Measurements from ENCODE around the gene GID8. TPM values are rescaled to one million over a fixed set of nuclear protein-coding genes. Genes with fewer than 3 reads are reported as not detected.

Gene GID8
- total RNA-seq, 1 experiment from 2014 or later = 25.8 TPM

DNA sequence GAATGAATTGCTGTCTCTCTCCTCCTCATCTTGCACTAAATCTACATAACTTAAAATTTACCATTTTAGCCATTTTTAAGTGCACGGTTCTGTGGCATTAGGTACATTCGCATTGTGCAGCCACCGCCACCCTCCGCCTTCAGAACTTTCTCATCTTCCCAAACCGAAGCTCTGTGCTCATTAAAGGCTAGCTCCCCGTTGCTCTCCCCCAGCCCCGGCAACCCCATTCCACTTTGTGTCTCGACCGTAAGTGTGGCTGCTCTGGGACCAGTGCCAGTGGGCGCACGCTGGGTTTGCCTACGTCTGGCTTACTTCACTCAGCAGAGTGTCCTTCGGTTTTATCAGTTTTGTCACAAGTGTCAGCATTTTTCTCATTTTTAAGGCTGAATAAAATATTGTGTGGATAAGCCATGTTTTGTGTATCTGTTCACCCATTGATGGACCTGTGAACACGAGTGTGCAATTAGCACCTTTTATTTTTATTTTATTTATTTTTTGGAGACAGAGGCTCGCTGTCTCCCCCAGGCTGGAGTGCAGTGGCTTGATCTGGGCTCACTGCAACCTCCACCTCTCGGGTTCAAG lies 31.3 kb downstream of the GID8 start:
- DNase-seq (ENCODE audit: low spot score) = no peak

DNA sequence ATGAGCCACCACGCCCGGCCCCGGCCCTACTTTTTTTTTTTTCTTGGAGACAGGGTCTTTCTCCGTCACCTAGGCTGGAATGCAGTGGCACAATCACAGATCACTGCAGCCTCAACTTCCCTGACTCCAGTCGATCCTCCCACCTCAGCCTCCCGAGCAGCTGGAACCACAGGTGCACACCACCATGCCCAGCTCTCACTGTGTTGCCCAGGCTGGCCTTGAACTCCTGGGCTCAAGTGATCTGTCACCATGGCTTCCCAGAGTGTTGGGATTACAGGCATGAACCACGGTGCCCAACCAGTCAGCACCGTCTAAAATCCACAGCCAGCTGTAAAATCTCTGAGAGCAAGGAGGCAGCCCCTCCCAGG lies 32.0 kb downstream of the GID8 start:
- DNase-seq (ENCODE audit: low spot score) = no peak

GRCh38 chr20:62970307-62971210 lies 32.6 kb downstream of the GID8 start:
- no peak for DNase-seq (ENCODE audit: low spot score)

DNA sequence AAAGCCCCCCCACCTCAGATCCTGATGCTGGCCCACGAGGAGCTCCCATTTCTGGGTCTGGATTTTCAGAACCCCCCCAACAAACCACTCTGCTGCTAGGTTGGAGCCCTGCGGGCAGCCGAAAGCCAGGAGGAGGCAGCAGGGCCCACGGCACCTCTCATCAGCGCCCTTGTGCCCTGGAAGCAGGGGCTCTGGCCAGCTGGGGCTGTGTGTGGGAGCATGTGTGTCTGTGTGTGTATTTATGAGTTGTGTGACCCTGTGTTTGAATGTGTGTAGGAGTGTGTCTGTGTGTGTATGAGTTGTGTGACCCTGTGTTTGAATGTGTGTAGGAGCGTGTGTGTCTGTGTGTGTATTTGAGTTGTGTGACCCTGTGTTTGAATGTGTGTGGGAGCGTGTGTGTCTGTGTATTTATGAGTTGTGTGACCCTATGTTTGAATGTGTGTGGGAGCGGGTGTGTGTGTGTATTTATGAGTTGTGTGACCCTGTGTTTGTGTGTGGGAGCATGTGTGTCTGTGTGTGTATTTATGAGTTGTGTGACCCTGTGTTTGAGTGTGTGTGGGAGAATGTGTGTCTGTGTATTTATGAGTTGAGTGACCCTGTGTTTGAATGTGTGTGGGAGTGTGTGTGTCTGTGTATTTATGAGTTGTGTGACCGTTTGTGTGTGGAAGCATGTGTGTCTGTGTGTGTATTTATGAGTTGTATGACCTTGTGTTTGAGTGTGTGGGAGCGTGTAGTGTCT lies 33.4 kb downstream of the GID8 start:
- no peak for DNase-seq (ENCODE audit: low spot score)

DNA sequence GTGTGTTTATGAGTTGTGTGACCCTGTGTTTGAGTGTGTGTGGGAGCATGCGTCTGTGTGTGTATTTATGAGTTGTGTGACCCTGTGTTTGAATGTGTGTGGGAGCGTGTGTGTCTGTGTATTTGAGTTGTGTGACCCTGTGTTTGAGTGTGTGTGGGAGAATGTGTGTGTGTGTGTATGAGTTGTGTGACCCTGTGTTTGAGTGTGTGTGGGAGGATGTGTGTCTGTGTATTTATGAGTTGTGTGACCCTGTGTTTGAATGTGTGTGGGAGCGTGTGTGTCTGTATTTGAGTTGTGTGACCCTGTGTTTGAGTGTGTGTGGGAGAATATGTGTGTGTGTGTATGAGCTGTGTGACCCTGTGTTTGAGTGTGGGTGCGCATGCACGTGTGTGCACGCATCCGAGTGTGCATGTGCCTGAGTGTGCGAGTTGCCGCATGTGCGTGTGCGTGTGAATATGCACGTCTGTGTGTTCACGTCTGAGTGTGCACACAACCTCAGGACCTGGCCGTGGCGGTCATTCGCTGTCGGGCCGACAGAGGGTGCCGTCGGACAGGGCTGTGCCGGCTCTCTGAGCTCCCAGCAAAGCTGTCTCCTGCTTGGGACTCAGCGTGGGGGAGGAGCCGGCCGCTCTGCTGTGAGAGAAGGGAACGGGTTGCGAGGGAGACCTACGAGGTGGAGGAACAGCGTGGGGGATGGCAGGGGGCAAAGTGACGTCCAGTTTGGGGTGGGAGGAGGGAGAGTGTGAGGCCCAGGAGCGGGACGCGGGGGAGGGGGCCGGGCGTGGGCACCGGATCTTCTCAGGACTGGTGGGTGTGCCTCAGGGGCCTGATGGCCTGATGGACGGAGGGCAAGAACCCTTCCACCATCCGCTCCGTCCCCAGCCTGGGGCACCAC lies 34.2 kb downstream of the GID8 start:
- peak; percentile 69 for DNase-seq (ENCODE audit: low spot score)

DNA sequence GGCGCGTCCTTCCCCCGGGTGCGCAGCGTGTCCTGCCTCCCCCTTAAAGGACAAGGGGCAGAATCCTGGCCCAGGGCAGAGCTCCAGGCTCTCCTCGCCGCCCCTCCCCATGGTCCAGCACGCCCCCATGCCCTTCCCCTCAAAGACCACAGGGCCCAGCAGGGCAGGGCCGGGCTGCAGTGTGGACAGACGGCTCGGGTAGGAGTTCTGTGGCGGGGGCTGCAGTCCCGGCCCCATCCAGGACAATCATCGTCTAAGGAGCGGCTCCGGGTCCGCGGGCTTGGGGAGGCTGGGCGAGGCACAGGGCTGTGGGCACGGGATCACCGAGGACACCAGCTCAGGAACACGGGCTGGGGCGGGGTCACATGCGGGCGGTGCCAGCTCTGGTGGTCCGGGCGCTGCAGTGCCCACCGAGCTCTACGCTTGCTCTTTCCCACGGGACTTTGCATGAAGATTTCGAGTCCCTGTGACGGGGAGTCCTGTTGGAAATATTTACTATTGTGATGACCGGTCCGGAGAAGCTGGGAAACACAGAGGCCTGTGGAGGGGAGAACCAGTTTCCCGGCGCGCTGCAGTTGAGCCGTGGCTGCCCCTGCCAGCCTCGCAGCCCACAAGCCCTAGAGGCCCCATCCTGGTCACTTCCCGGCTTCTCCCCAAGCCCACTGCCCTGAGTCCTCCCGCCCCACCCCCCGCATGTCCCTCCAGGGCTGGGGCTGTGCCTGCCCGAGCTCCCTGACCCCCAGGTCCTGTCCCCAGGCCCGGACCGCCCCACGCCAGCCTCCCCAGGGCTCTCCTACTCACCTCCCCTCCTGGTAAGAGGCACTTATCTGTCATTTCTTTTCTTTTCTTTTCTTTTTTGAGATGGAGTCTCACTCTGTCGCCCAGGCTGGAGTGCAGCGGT lies 35.1 kb downstream of the GID8 start:
- no peak for DNase-seq (ENCODE audit: low spot score)

GRCh38 chr20:62975251-62975760 lies 37.4 kb downstream of the GID8 start:
- no peak for DNase-seq (ENCODE audit: low spot score)

DNA sequence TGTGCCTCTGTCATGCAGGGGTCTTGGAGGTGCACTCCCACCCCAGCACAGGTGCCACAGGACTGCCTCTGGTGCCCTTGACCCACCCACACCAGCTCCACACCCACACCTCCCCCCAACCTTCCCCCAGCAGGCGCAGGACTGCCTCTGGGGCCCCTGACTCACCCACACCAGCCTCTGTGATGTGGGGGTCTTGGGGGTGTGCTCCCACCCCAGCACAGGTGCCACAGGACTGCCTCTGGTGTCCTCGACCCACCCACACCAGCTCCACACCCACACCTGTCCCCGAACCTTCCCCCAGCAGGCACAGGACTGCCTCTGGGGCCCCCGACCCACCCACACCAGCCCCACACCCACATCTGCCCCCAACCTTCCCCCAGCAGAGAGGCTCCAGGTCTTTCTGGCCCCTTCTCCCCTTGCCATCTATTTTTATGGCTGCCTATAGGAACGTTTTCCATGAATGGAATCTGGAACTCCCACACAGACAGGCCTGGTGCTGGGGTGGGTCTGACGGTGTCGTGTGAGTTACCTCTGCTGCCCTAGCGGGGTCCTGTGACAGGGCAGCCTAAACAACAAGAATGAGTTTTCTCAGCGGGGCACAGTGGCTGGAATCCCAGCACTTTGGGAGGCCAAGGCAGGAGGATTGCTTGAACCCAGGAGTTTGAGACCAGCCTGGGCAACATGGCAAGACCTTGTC lies 38.0 kb downstream of the GID8 start:
- no peak for DNase-seq (ENCODE audit: low spot score)

DNA sequence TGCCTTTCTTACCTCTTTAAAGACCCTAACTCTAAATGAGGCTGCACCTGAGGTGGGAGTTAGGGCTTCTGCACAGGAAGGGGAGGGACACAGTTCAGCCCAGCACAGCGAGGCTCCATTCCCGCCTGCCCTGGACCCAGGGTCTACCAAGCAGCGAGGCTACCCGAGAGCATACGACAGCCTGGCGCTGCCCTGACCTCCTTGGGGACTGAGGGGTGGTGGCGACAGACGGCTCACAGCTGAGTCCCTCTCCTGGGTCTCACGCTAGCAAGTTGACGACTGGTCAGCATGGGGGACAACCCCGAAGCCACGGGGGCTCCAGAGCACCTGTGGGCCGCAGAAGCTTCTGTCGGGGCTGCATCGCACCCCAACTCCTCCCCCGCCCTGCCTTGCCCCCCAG lies 38.9 kb downstream of the GID8 start:
- DNase-seq (ENCODE audit: low spot score) = no peak

DNA sequence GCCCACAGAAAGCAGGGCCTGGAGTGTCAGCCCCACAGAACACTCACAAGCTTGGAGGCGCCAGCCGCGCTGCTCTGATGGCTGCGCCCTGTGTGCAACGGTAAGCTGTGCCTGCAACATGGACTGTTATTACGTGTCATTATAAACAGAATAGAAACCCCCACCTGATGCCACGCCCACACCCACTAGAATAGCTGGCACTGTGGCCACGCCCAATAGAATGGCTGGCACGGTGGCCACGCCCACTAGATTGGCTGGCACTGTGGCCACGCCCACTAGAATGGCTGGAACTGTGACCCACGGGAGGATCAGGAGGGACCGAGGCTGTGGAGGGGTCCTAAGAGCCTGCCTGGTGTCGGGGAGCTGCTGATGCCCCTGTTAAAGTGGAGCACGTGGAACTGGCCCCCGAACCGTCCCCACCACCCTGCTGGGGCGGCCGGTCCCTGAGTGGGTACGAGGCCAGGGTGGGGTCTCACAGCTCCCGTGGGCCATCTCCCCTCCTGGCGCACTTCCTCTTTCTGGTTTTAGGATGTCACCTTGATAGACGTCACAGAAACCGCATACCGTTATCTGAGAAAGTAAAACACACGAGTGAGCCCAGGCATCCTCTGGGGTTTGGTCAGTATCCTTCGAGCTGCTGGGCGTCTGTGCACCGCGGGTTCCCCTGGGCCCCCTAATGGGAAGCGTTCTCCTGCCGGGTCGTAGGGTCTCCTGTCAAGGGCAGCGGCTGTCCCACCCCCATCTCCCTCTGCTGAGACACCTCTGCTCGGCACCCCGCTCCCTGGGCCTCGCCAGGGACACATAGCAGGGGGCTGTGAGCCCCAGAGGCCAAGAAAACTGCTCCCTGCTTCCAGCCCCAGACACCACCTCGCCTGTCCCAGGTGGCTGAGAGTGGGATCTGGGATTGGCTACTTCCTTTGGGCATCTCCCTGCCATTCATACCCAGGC lies 39.9 kb downstream of the GID8 start:
- peak; percentile 44 for DNase-seq (ENCODE audit: low spot score)

GRCh38 chr20:62978561-62978943 lies 40.6 kb downstream of the GID8 start:
- no peak for DNase-seq (ENCODE audit: low spot score)

- DNase-seq (ENCODE audit: low spot score) = no peak
Observed at GRCh38 chr20:62979310-62979709, 41.4 kb downstream of the GID8 start.

- DNase-seq (ENCODE audit: low spot score) = no peak
Observed at GRCh38 chr20:62979876-62980373, 42.0 kb downstream of the GID8 start.

GRCh38 chr20:62980380-62980960 lies 42.5 kb downstream of the GID8 start:
- no peak for DNase-seq (ENCODE audit: low spot score)

- DNase-seq (ENCODE audit: low spot score) = no peak
Observed at GRCh38 chr20:62980970-62981369, 43.0 kb downstream of the GID8 start.

DNA sequence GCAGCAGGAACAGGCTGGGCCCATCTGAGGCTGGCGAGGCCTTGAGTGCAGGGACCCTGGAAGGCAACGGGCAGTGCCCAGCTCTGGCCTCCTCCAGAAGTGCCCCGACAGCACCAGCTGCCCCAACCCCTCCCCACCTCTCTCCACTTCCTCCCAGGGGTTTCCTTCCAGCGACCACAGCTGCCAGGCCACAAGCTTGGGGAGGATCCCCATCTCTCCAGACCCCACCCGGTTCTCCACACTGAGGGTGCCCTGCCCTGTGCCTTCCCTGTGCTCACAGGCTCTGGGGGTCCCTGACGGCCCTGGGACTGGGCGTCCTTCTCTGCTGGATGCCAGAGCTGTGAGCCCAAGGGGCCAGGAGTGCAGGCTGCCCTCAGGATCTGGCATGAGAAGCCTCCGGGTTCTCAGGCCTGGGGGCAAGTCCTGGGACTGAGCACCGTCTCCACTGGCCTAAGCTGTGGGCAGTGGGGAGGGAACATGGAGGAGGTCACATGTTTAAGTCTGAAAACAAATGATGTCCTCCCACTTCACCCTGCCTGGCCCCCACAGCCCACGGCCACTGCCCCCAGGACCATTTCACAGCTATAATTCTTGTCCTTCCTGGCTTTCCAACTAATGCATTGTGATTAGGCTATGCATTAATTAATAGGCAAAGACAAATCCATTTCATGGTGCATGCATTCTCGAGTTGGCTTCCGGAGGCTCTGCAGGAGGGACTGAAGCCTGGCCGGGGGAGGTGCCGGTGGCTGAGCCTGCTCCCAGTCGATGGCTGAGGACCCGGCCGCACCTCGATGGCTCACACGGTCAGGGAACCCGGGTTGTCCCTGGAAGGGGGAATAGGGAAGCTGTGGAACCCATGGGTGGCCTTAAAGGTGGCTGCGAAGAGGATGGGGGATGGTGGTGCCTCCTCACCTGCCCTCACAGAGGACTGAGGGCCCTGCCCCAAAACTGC lies 44.5 kb downstream of the GID8 start:
- no peak for DNase-seq (ENCODE audit: low spot score)

DNA sequence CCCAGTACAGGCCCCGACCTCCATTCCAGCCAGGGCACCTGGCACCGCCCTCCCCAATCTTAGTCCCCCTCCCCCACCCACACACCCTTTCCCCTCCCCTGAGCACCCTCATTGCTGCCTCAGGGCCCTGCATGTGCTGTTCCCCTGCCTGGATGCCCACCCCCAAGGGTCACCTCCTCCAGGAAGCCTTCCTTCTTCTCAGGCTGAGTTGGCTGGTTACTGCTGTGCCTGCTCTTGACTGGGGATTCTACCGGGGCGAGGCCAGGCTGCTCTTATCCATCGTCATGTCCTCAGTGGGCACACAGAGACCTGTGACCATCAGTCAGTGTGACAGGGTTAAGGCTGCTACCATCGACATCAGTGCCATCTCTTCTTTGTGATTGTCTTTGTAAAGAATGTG lies 45.3 kb downstream of the GID8 start:
- no peak for DNase-seq (ENCODE audit: low spot score)
